ENCODE measurements around the gene HNRNPC.

GRCh38 chr14:21287168-21287567 is 17.9 kb upstream of the HNRNPC start:
- TF ChIP-seq CTCF (IDR thresholded peaks at IDR 0.05), result no peak
- TF ChIP-seq EZH2 (IDR thresholded peaks at IDR 0.05), result no peak

All from neural progenitor cell (in vitro differentiated cells).